Mucosa of descending colon (tissue), 3 donors: ENCODE measurements around the gene TBC1D4. TPM values are rescaled to one million over a fixed set of nuclear protein-coding genes. Genes with fewer than 3 reads are reported as not detected.

Experiments
- ATAC-seq: fragments of 200-7000 bp; cut with Tn5 transposase; one replicate; pipeline ENCODE4 v1.9.1; 2020; ENCODE audit warnings: mild to moderate bottlenecking, moderate library complexity
- DNase-seq, 3 donors: peaks; one replicate each; pipeline ENCODE4 v3.0.0-alpha.2; 2020
- H3K36me3 ChIP-seq: fragments of 200-600 bp; one replicate; pipeline ENCODE4 v1.8.0; 2021; ENCODE audit warnings: low read depth, mild to moderate bottlenecking
- H3K4me1 ChIP-seq: fragments of 200-600 bp; one replicate; pipeline ENCODE4 v1.8.0; 2021; ENCODE audit warnings: low read depth, mild to moderate bottlenecking
- H3K4me3 ChIP-seq: fragments of 200-600 bp; one replicate; pipeline ENCODE4 v1.8.0; 2021; ENCODE audit warnings: mild to moderate bottlenecking
- H3K9me3 ChIP-seq: fragments of 200-600 bp; one replicate; pipeline ENCODE4 v1.8.0; 2021; ENCODE audit warnings: mild to moderate bottlenecking
- intact Hi-C, 2 donors: fragments of 100-400 bp; cut with DNase I in 1 of 2; cut with micrococcal nuclease in 1 of 2; formaldehyde crosslinking; loops; one replicate each; pipeline versions ENCODE4 v1.11.0 to v1.11.1; 2022; cut with DNase I, micrococcal nuclease
- total RNA-seq, 3 donors: library from RNA; stranded (reverse); fragmentation: NEBNext Ultra II Directional in 2 of 3; extraction: Animal tissue kit (Norgen Biotek cat#: 25700) in 2 of 3; gene quantifications; one replicate each; pipeline versions ENCODE4 v1.2.1 to v1.2.4, GENCODE V29; 2021 to 2023
- TF ChIP-seq, protein P1 (sequence below): fragments of 200-600 bp; IDR thresholded peaks from one replicate; pipeline ENCODE4 v1.8.0; 2022; ENCODE audit warnings: antibody characterized with exemption, mild to moderate bottlenecking
- donor health status: DM: no; HTN: no; CAD: no; lungs with moderate emphysema.
- donor health status: DM: no; HTN: no; CAD: no.
- donor health status: DM: no; HTN: yes; CAD: no.

The TBC1D4 gene
- total RNA-seq, 3 donors from 2014 or later: 13.4 to 24.6 (median 13.8) TPM

DNA sequence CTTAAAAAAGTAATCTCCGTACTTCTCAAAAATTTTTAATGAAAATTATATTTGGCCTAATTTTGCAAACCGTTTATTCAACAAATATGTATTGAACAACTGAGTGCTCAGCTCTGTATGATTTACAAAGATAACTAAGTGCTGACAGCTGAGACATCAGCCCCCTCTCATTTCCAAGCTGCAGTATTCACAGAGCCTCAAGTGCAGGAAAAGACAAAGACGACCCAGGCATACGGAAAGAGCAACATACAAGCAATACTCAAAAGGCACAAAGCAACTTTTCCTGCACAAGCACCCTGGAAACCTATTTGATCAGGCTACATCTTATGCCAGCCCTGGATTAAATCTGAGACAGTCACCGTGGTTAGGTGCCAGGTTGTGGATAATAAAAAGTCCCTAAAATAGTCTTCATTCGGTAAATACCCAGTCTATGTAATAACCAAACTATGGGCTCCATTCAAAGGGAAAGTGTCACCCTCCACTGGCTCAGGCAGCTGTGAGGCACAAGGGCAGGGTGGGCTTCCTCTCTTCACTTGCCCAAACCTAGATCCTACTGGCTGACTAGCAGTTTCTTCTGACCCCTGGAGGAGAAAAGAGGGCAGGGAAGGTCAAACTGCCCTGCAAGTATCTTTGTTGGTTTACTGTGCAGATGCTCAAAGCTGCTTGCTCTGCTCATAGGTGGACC, 65.5 kb downstream of the TBC1D4 start:
- ATAC-seq: no peak
- DNase-seq: no peak
- Histone ChIP-seq H3K4me3 (no peak overlapping the region), H3K36me3 (no peaks in the 10 kb centered on the region), H3K9me3 (no peaks in the 10 kb centered on the region), H3K4me1 (no peaks in the 10 kb centered on the region)
- intact Hi-C loops: no loop called here
- TF ChIP-seq, protein P1, sequence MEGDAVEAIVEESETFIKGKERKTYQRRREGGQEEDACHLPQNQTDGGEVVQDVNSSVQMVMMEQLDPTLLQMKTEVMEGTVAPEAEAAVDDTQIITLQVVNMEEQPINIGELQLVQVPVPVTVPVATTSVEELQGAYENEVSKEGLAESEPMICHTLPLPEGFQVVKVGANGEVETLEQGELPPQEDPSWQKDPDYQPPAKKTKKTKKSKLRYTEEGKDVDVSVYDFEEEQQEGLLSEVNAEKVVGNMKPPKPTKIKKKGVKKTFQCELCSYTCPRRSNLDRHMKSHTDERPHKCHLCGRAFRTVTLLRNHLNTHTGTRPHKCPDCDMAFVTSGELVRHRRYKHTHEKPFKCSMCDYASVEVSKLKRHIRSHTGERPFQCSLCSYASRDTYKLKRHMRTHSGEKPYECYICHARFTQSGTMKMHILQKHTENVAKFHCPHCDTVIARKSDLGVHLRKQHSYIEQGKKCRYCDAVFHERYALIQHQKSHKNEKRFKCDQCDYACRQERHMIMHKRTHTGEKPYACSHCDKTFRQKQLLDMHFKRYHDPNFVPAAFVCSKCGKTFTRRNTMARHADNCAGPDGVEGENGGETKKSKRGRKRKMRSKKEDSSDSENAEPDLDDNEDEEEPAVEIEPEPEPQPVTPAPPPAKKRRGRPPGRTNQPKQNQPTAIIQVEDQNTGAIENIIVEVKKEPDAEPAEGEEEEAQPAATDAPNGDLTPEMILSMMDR: no peak

DNA sequence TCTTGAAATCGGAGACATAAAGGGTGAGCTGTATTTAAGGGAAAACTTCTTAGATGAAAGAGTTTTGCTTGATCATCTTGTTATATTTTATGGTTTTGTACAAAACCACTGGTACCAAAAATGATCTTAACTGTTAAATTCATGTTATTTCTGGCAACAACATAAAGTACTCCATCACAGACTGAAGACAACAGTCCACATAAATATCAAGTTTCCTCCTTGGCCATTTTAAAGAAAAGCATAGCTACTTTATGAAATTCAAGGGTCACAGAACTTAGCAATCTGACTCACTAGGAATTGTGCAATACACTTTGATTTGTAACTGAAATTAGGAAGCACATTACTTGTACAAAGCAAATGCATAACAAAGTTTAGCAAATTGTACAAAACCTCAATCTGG, 66.3 kb downstream of the TBC1D4 start:
- intact Hi-C loops: no loop called here
- TF ChIP-seq, protein P1: no peak

DNA sequence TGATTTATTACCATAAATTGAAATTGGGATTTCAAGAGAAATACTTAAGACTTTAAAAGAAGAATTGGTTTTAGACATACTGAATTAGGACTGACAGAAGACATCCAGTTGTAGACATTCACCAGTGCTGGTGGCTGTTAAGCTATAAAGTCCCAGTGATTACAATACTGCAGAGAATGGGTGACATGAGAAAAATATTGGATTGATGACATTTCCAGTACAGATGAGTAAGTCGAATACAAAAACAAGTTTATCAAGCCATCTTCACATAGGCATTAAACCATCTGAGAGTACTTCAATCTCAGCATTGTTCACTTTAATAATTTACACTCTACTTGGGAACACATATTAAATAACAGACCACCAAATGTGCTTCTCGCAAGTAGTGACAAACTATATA, 66.8 kb downstream of the TBC1D4 start:
- Histone ChIP-seq H3K4me1 (no peaks in the 10 kb centered on the region), H3K4me3 (no peak overlapping the region), H3K9me3 (no peaks in the 10 kb centered on the region), H3K36me3 (no peaks in the 10 kb centered on the region)
- DNase-seq (no peak), ATAC-seq (no peak)
- TF ChIP-seq, protein P1: no peak
- intact Hi-C loops: no loop called here

More for the DNA sequence above, 66.3 kb downstream of the TBC1D4 start:
- ATAC-seq (no peak), DNase-seq (no peak)
- Histone ChIP-seq H3K36me3 (no peaks in the 10 kb centered on the region), H3K9me3 (no peaks in the 10 kb centered on the region), H3K4me3 (no peak overlapping the region), H3K4me1 (no peaks in the 10 kb centered on the region)

DNA sequence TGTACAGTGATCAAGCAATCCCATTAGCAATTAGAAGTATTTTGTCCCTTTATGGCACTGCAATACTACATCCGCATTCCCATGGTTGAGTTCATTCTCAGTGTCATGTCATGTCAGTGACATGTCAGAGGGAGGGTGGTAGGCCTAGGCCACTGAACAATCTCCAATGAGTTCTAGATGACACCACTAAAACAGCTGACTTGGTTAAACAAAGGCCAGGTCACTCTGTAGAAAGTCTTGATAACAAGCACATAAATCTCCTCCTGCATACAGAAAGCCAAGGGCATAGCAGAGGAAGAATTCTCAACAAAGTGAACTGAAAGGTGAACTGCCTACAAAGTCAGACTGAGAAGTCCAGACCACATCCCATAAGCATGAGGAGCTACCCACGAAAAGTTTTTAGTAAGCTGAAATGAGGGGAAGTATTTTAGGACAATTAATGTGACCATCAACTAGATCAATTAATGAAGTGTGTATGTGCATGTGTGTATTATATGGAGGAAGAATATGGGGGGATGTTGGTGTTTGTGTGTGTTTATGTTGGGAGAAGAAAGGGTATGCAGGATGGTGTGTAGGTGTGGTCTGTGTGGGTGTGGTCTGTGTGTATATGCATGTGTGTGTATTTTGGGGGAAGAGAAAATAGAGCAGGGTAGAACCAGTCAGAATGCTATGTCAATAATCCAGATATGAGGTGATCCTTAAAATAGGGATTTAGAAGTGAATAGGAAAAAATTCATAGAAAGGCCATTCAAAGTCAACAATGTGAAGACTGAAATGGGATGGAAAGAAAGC, 67.7 kb downstream of the TBC1D4 start:
- Histone ChIP-seq H3K4me1 (no peaks in the 10 kb centered on the region), H3K36me3 (no peaks in the 10 kb centered on the region), H3K9me3 (no peaks in the 10 kb centered on the region), H3K4me3 (no peak overlapping the region)
- intact Hi-C loops: no loop called here
- DNase-seq (no peak), ATAC-seq (peak; percentile 31)
- TF ChIP-seq, protein P1: no peak

DNA sequence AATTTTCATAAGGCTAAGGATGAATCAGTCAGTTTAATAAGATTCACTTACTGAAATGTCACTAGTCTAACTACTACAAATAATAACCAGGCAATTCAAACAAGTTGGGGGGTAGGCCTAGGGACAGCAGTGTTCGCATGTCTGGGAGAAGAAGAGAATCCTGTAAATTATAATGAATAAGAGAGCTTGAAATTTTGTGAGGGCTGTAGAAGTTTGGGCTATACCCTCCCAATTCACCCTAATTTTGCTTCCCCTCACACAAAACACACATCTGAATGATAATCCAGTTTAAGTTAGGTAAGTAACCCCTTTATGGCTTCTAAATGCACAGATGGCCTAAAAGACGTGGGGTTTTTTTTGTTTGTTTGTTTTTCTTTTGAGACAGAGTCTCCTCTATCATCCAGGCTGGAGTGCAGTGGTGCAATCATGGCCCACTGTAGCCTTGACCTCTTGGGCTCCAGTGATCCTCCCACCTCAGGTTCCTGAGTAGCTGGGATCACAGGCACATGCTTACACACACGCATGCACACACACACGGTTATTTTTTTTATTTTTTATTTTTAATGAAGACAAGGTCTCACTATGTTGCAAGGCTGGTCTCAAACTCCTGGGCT, 69.9 kb downstream of the TBC1D4 start:
- Histone ChIP-seq H3K4me3 (no peak overlapping the region), H3K36me3 (no peaks in the 10 kb centered on the region), H3K4me1 (no peaks in the 10 kb centered on the region), H3K9me3 (no peaks in the 10 kb centered on the region)
- TF ChIP-seq, protein P1: no peak
- DNase-seq (no peak), ATAC-seq (no peak)
- intact Hi-C loops: no loop called here
